Tibial artery (tissue), 4 donors: ENCODE data around the gene IKZF3.

ENCODE experiments used
- DNase-seq, 2 donors: peaks; one replicate each; pipeline ENCODE4 v3.0.0-alpha.2; 2019
- H3K27ac ChIP-seq, 2 donors: fragments of 200-600 bp; sonication (generic) in 1 of 2; 1 replicate in 1 of 2; 2 replicates in 1 of 2; pipeline ENCODE4 v1.5.1; 2018 to 2019; ENCODE audit warnings: mild to moderate bottlenecking in 1 of 2
- H3K27me3 ChIP-seq, 2 donors: fragments of 200-600 bp; sonication (generic) in 1 of 2; one replicate each; pipeline versions ENCODE4 v1.5.1 to v1.6.0; 2016 to 2019
- H3K36me3 ChIP-seq, 3 donors: fragments of 200-600 bp; sonication (generic) in 2 of 3; one replicate each; pipeline ENCODE4 v1.5.1; 2016 to 2019; ENCODE audit warnings: mild to moderate bottlenecking in 2 of 3
- H3K4me1 ChIP-seq, 4 donors: fragments of 200-600 bp; sonication (generic) in 2 of 4; 1 replicate in 3 of 4; 2 replicates in 1 of 4; pipeline ENCODE4 v1.5.1; 2016 to 2019
- H3K4me3 ChIP-seq, 2 donors: fragments of 200-600 bp; sonication (generic) in 1 of 2; 1 replicate in 1 of 2; 2 replicates in 1 of 2; pipeline ENCODE4 v1.5.1; 2018 to 2019; ENCODE audit warnings: mild to moderate bottlenecking in 2 of 2
- H3K9me3 ChIP-seq, 3 donors: fragments of 200-600 bp; sonication (generic) in 1 of 3; one replicate each; pipeline ENCODE4 v1.5.1; 2016 to 2019
- intact Hi-C: fragments of 100-400 bp; cut with DNase I; formaldehyde crosslinking; loops from one replicate; pipeline ENCODE4 v1.15.0; 2023; ENCODE audit warnings: low total_unique reads
- TF ChIP-seq, protein P1 (sequence below), 2 experiments: fragments of 200-600 bp in 1 of 2; fragments of 450-650 bp in 1 of 2; IDR thresholded peaks; one replicate each; pipeline ENCODE4 v1.5.1; 2017 to 2019; ENCODE audit warnings: antibody characterized with exemption in 2 of 2, mild to moderate bottlenecking in 1 of 2, moderate library complexity in 1 of 2

The IKZF3 gene

DNA sequence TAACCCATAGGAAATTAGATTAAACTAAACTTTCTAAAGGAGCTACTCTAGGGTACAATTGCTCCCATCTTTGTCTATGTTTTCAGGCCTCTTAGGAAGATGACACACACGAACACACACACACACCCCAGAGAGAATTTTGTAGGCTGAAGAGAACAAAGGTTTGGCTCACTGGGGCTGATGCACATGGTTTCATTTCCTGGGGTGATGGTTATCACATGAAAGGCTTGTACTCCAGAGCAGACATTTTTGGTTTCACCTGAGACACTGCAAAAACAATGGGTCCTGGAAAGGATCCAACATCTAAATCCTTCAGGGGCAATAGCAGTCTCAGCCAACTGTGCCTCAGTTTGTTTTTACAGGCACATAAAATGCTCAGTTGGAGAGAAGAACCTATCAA, 63.6 kb downstream of the IKZF3 start:
- intact Hi-C loops, result no loop called here
- no peak overlapping the region for H3K4me3 ChIP-seq
- no peak overlapping the region for H3K27ac ChIP-seq
- H3K4me1 ChIP-seq, result no peaks in the 10 kb centered on the region
- peaks cover 0 to 21% of the 10 kb centered on the region in 2 donors for H3K27me3 ChIP-seq
- TF ChIP-seq, protein P1, sequence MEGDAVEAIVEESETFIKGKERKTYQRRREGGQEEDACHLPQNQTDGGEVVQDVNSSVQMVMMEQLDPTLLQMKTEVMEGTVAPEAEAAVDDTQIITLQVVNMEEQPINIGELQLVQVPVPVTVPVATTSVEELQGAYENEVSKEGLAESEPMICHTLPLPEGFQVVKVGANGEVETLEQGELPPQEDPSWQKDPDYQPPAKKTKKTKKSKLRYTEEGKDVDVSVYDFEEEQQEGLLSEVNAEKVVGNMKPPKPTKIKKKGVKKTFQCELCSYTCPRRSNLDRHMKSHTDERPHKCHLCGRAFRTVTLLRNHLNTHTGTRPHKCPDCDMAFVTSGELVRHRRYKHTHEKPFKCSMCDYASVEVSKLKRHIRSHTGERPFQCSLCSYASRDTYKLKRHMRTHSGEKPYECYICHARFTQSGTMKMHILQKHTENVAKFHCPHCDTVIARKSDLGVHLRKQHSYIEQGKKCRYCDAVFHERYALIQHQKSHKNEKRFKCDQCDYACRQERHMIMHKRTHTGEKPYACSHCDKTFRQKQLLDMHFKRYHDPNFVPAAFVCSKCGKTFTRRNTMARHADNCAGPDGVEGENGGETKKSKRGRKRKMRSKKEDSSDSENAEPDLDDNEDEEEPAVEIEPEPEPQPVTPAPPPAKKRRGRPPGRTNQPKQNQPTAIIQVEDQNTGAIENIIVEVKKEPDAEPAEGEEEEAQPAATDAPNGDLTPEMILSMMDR (IDR thresholded peaks at IDR 0.05), result no peak
- DNase-seq, result no peak
- H3K36me3 ChIP-seq, result no peaks in the 10 kb centered on the region
- no peaks in the 10 kb centered on the region for H3K9me3 ChIP-seq

DNA sequence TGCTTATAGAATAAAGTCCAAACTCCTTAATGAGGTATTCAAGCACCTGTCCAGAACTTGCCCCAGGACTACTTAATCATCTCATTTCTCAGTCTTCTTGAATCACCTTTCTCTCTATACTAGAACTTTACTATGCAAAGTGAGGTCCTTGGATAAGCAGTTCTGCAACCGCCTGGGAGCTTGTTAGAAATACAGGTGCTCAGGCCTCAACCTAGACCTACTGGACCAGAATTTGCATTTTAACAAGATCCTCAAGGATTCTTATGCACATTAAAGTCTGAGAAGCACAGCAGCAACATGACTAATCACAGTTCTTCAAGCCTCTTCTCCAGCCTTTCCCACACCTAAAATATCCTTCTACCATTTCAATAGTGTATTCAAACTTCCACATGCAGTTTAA, 64.7 kb downstream of the IKZF3 start:
- H3K27ac ChIP-seq, result no peak overlapping the region
- H3K9me3 ChIP-seq, result no peaks in the 10 kb centered on the region
- TF ChIP-seq, protein P1 (IDR thresholded peaks at IDR 0.05), result no peak
- peaks cover 0 to 21% of the 10 kb centered on the region in 2 donors for H3K27me3 ChIP-seq
- intact Hi-C loops, result no loop called here
- no peaks in the 10 kb centered on the region for H3K4me1 ChIP-seq
- no peak overlapping the region for H3K4me3 ChIP-seq
- DNase-seq, result no peak
- no peaks in the 10 kb centered on the region for H3K36me3 ChIP-seq

DNA sequence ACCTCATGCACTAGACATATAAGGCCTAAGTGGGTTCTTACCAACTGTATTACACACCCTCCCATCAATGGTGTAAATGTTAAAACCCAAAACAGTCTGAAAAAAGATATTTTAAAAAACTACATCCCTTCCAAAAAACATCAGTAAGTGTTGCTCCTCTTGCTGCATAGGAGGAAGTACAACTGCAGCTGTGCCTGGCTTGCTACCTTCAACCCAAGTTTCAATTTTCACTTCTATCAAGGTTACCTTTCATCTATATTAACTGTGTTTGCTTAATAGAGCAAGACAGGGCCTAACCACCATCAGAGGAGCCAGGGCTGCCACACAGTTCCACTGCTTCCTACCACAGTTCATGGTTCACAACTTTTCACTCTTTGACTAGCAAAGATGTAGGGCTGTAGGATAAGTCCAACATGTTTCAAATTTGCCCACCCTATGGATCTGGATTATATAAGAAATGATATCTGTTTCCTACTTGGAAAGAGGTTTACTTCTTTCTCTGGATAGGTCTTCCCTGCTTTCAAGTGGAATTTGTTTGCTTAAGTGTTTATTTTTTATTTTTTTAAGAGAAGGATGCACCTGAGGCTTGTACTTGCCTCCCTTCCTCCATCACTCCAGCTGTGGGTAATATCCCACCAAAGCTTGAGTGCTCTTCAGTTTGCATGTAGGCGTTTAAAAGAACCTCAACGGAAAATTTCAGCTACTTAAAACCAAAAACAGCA, 69.7 kb downstream of the IKZF3 start:
- no peak overlapping the region for H3K27ac ChIP-seq
- intact Hi-C loops, result no loop called here
- DNase-seq, result no peak
- no peak overlapping the region for H3K4me3 ChIP-seq
- no peaks in the 10 kb centered on the region for H3K4me1 ChIP-seq
- H3K36me3 ChIP-seq, result no peaks in the 10 kb centered on the region
- TF ChIP-seq, protein P1 (IDR thresholded peaks at IDR 0.05), result no peak
- H3K27me3 ChIP-seq, result peaks cover 0 to 11% of the 10 kb centered on the region in 2 donors
- H3K9me3 ChIP-seq, result no peaks in the 10 kb centered on the region

DNA sequence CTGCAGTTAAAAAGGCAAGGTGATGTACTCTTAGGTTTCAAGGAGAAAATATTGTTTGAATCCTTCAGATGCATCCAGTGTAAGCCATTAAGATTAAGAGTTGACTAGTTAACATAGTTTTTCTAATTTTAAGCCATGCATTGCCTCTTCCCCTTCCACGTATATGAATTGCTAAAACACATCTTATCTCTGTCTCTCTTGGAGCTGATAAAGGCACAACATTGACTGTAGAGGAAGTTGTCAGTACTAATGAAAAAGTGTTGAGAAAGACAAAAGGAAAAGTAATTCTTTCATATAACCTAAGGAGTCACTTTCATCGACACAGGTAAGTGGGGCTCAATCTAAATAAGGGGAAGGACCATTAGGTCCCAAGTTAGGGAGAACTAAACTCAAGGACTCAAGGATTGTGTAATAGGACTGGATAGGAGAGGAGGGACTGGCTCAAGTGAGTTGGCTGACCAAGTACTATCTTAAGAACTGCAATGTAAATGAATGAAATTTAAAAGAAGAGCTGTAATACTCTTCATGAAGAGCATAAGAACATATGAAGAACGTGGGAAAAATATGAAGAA, 70.7 kb downstream of the IKZF3 start:
- intact Hi-C loops, result no loop called here
- Histone ChIP-seq H3K36me3 (no peaks in the 10 kb centered on the region), H3K4me3 (no peak overlapping the region), H3K9me3 (no peaks in the 10 kb centered on the region), H3K27me3 (peaks cover 0 to 10% of the 10 kb centered on the region in 2 donors), H3K27ac (no peak overlapping the region), H3K4me1 (no peaks in the 10 kb centered on the region)
- TF ChIP-seq, protein P1 (IDR thresholded peaks at IDR 0.05), result no peak
- DNase-seq, result no peak

DNA sequence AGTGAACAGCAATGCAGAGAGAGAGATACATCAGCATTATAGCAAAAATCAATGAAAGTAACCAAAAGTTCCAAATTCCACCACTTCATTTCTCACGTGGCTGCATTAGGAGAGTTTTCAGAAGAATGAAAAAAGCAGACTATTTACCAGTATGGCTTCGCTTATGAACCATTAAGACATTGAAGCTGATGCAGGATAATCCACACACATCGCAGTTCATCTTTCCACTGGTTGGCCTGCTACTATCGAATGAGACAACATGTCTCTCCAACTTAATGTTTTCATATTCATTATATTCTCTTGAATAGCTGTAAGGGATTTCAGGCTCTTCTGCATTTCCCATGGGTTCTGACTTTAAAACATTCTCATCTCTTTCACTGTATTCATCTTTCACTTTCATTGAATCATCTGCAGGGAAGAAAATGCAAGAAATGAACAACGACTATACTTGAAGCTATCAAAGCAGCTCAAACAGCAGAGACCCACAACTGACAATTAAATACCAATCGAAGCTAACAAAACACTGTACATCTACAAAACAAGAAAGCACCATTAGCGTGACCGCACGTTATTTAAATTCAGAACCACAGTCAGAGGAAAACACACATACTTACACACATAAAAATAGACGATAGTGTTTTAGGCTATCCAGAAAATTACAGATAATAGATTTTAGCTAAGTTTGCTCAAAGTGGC, 71.4 kb downstream of the IKZF3 start:
- peaks cover 0 to 10% of the 10 kb centered on the region in 2 donors for H3K27me3 ChIP-seq
- intact Hi-C loops, result no loop called here
- H3K27ac ChIP-seq, result no peak overlapping the region
- H3K9me3 ChIP-seq, result no peaks in the 10 kb centered on the region
- no peak for DNase-seq
- no peaks in the 10 kb centered on the region for H3K4me1 ChIP-seq
- H3K4me3 ChIP-seq, result no peak overlapping the region
- TF ChIP-seq, protein P1 (IDR thresholded peaks at IDR 0.05), result no peak
- no peaks in the 10 kb centered on the region for H3K36me3 ChIP-seq
